HepG2 (cell line): ENCODE measurements around the gene NF2. TPM values are rescaled to one million over a fixed set of nuclear protein-coding genes. Genes with fewer than 3 reads are reported as not detected.

Experiments used
- ATAC-seq: fragments of 200-7000 bp; cut with Tn5 transposase; 3 replicates; pipeline ENCODE4 v1.9.1; 2020; ENCODE audit warnings: mild to moderate bottlenecking, moderate library complexity
- BruUV-seq: library from RNA; stranded (reverse); fragments of 400-500 nt; replicated peaks from 2 replicates; lab custom pipeline; 2021; lab: Mats Ljungman, UMichigan
- CTCF ChIA-PET: fragments of 300-600 bp; formaldehyde crosslinking; extraction: SDS; loops from one replicate; lab custom pipeline; 2021; ENCODE audit warnings: low total read pairs, inconsistent platforms, low intra/inter-chr PET ratio; lab: Yijun Ruan, JAX
- POLR2A ChIA-PET: fragments of 350-600 bp; sonication (Branson Sonifier 250); formaldehyde crosslinking; loops from one replicate; lab custom pipeline; 2020; ENCODE audit warnings: antibody characterized with exemption, inconsistent platforms; lab: Yijun Ruan, JAX
- DNase-seq: peaks from one replicate; pipeline ENCODE4 v3.0.0-alpha.2; 2015; ENCODE audit warnings: low spot score
- FAIRE-seq: peaks from 3 replicates; lab custom pipeline; 2011; peaks lifted over from hg19 to GRCh38; lab: Jason Lieb, UNC
- H2AFZ ChIP-seq: one replicate; pipeline ENCODE4 v1.6.1; 2011; ENCODE audit warnings: low read length, inconsistent platforms
- H3K27ac ChIP-seq: fragments of 300-600 bp; 3 replicates; pipeline ENCODE4 v1.8.0; 2011; ENCODE audit warnings: mixed run types, mild to moderate bottlenecking, mixed read lengths, low read length, inconsistent platforms; ENCODE audit not compliant: insufficient read depth; ENCODE audit errors: extremely low read length
- H3K27me3 ChIP-seq, 2 experiments: fragments of 200-600 bp in 1 of 2; 2 replicates in 1 of 2; 3 replicates in 1 of 2; pipeline versions ENCODE4 v1.6.0 to v1.8.0; 2011; ENCODE audit warnings: low read length in 2 of 2, mild to moderate bottlenecking in 2 of 2, moderate library complexity in 2 of 2, inconsistent platforms in 1 of 2; ENCODE audit not compliant: insufficient read depth in 2 of 2, control insufficient read depth in 1 of 2
- H3K36me3 ChIP-seq, 2 experiments: fragments of 200-600 bp in 1 of 2; replicated peaks in 1 of 2; 2 replicates in 1 of 2; 3 replicates in 1 of 2; pipeline versions ENCODE4 v1.5.1 to v1.8.0; 2011; ENCODE audit warnings: low read length in 2 of 2, inconsistent platforms in 1 of 2; ENCODE audit not compliant: insufficient read depth in 2 of 2, control insufficient read depth in 1 of 2
- H3K4me1 ChIP-seq: 2 replicates; pipeline ENCODE4 v1.5.1; 2012; ENCODE audit warnings: low read length, inconsistent platforms; ENCODE audit not compliant: insufficient read depth
- H3K4me2 ChIP-seq: 2 replicates; pipeline ENCODE4 v1.6.0; 2011; ENCODE audit warnings: low read depth, low read length, inconsistent platforms
- H3K4me3 ChIP-seq, 3 experiments: fragments of 200-600 bp in 1 of 3; sonication (generic), shearing (Covaris generic) in 1 of 3; replicated peaks in 1 of 3; 2 replicates each; pipeline ENCODE4 v1.5.1; 2011 to 2016; ENCODE audit warnings: low read length in 3 of 3, inconsistent platforms in 2 of 3, low read depth in 2 of 3, mild to moderate bottlenecking in 2 of 3, control low read depth in 1 of 3, mixed read lengths in 1 of 3; ENCODE audit not compliant: insufficient read depth in 1 of 3
- H3K79me2 ChIP-seq: one replicate; pipeline ENCODE4 v1.6.1; 2011; ENCODE audit warnings: low read length, inconsistent platforms; ENCODE audit not compliant: insufficient read depth
- H3K9ac ChIP-seq: 2 replicates; pipeline ENCODE4 v1.6.0; 2011; ENCODE audit warnings: mild to moderate bottlenecking, low read depth, low read length, inconsistent platforms; ENCODE audit not compliant: insufficient read depth
- H3K9me3 ChIP-seq: 2 replicates; pipeline ENCODE4 v1.5.1; 2012; ENCODE audit warnings: mild to moderate bottlenecking, low read length
- H4K20me1 ChIP-seq: 2 replicates; pipeline ENCODE4 v1.6.0; 2011; ENCODE audit warnings: inconsistent platforms, mild to moderate bottlenecking, low read length, moderate library complexity; ENCODE audit not compliant: insufficient read depth
- BORCS8-MEF2B ChIP-seq: sonication (generic); formaldehyde crosslinking; IDR thresholded peaks from 2 replicates; pipeline ENCODE4 v1.8.0; 2022; ENCODE audit warnings: mild to moderate bottlenecking, missing genetic modification reagents
- KDM5A ChIP-seq: fragments of 200-600 bp; sonication (generic); IDR thresholded peaks from 2 replicates; pipeline ENCODE4 v1.7.0; 2018; ENCODE audit warnings: antibody characterized with exemption, mild to moderate bottlenecking, low read length, borderline replicate concordance
- NCOA5 ChIP-seq: sonication (generic); formaldehyde crosslinking; IDR thresholded peaks from 2 replicates; pipeline ENCODE4 v1.4.0; 2020; ENCODE audit warnings: missing genetic modification reagents
- PLRG1 ChIP-seq: fragments of 450-650 bp; conservative IDR thresholded peaks from 2 replicates; pipeline ENCODE4 v1.6.1; 2016
- SIX4 ChIP-seq: sonication (generic); formaldehyde crosslinking; IDR thresholded peaks from 2 replicates; pipeline ENCODE4 v1.4.0; 2020; ENCODE audit warnings: missing genetic modification reagents
- TSC22D2 ChIP-seq: sonication (generic); formaldehyde crosslinking; IDR thresholded peaks from 2 replicates; pipeline ENCODE4 v1.5.1; 2020; ENCODE audit warnings: missing genetic modification reagents, mild to moderate bottlenecking, borderline replicate concordance
- ZNF547 ChIP-seq: sonication (generic); formaldehyde crosslinking; IDR thresholded peaks from 2 replicates; pipeline ENCODE4 v1.5.1; 2020; ENCODE audit warnings: mild to moderate bottlenecking, missing genetic modification reagents
- WGBS: methylation state at CpG from one replicate; pipeline ENCODE4 v1.1.6; 2017; ENCODE audit warnings: low lambda C conversion rate; 5-methylcytosine and 5-hydroxymethylcytosine counted together
- in situ Hi-C: cut with HindIII; loops from 2 replicates; pipeline ENCODE4 v1.10.0; 2017; ENCODE audit warnings: low pct_unique_long_range_greater_than_20kb; ENCODE audit not compliant: extremely low pct_ligation_motif_present
- intact Hi-C: fragments of 100-400 bp; cut with micrococcal nuclease; formaldehyde crosslinking; loops from one replicate; pipeline ENCODE4 v1.10.0; 2022; ENCODE audit not compliant: unreplicated experiment
- polyA plus RNA-seq, 8 experiments: library from polyadenylated mRNA; depleted of rRNA in 3 of 8; stranded (reverse) in 7 of 8; unstranded in 1 of 8; fragments of >200 nt; fragmentation: Illumina TruSeq in 4 of 8; extraction: Trizol in 4 of 8; gene quantifications; 2 replicates each; pipeline versions ENCODE4 v1.2.1 to v1.2.3, GENCODE V29; 2011 to 2016; ENCODE audit warnings: low read depth in 4 of 8, missing spikeins in 1 of 8, mixed read lengths in 1 of 8; ENCODE audit not compliant: insufficient read depth in 1 of 8
- total RNA-seq, 5 experiments: library from RNA; depleted of rRNA; stranded (reverse); fragments of >200 nt; fragmentation: Illumina TruSeq; extraction: Trizol; gene quantifications; 2 replicates each; pipeline ENCODE4 v1.2.3, GENCODE V29; 2016; ENCODE audit warnings: low read depth in 1 of 5
- TF ChIP-seq, protein P1 (sequence below), 2 experiments: sonication (generic) in 1 of 2; formaldehyde crosslinking in 1 of 2; IDR thresholded peaks; 2 replicates each; pipeline versions ENCODE4 v1.6.1 to v1.9.0; 2014 to 2022; ENCODE audit warnings: antibody characterized with exemption in 1 of 2, borderline replicate concordance in 1 of 2, inconsistent platforms in 1 of 2, low read depth in 1 of 2, missing genetic modification reagents in 1 of 2
- TF ChIP-seq, protein P2 (sequence below): sonication (generic); formaldehyde crosslinking; IDR thresholded peaks from 2 replicates; pipeline ENCODE4 v1.5.0; 2020; ENCODE audit warnings: mild to moderate bottlenecking, missing genetic modification reagents, borderline replicate concordance
- TF ChIP-seq, protein P3 (sequence below): sonication (generic); formaldehyde crosslinking; conservative IDR thresholded peaks from 2 replicates; pipeline ENCODE4 v1.4.0; 2020; ENCODE audit warnings: missing genetic modification reagents

NF2 gene
- total and polyA plus RNA-seq, 2 of the 13 experiments (the other 11 are each of a cell fraction or from before 2014, with no cell fraction given), result 9.3 to 33.3 TPM

DNA sequence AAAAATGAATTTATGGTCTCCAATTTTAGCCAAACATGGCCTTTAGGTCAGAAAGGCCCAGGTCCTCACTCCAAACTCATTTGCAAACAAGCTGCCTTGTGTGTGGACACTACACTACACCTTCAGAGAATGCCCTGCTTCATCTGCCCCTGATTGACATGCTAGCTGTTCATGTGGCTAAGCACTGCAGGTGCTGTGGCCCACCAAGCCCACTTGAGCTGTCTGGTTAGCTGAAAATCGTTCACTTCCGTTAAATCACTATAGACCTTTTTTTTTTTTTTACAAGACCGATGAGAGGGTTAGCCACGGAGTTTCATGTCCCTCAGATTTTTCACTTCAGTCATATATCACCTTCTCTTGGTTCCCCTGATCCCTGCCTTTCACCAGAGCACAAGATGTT is 39.3 kb downstream of the NF2 start:
- Histone ChIP-seq H3K36me3 (peaks cover 3 to 26% of the 10 kb centered on the region in 2 experiments; a peak in 3 of 5 replicates), H3K4me3 (no peak overlapping the region), H4K20me1 (no peaks in the 10 kb centered on the region), H3K27me3 (no peaks in the 10 kb centered on the region), H3K9me3 (no peaks in the 10 kb centered on the region), H3K4me2 (no peak overlapping the region), H3K79me2 (no peaks in the 10 kb centered on the region), H3K27ac (no peak overlapping the region), H2AFZ (no peak overlapping the region), H3K4me1 (no peaks in the 10 kb centered on the region), H3K9ac (no peak overlapping the region)
- DNase-seq, result no peak
- WGBS, result 89% methylated on average over 4 of the region's 4 CpGs
- intact Hi-C loops (no loop called here), in situ Hi-C loops (no loop called here)
- ChIA-PET CTCF (no interaction called here), POLR2A (no interaction called here)
- FAIRE-seq, result no peak
- no peak for ATAC-seq
- BruUV-seq, result no TSS peak
- no peak for TF ChIP-seq PLRG1
- TF ChIP-seq BORCS8-MEF2B (CRISPR knock-in tag), result no peak
- TF ChIP-seq, protein P1, sequence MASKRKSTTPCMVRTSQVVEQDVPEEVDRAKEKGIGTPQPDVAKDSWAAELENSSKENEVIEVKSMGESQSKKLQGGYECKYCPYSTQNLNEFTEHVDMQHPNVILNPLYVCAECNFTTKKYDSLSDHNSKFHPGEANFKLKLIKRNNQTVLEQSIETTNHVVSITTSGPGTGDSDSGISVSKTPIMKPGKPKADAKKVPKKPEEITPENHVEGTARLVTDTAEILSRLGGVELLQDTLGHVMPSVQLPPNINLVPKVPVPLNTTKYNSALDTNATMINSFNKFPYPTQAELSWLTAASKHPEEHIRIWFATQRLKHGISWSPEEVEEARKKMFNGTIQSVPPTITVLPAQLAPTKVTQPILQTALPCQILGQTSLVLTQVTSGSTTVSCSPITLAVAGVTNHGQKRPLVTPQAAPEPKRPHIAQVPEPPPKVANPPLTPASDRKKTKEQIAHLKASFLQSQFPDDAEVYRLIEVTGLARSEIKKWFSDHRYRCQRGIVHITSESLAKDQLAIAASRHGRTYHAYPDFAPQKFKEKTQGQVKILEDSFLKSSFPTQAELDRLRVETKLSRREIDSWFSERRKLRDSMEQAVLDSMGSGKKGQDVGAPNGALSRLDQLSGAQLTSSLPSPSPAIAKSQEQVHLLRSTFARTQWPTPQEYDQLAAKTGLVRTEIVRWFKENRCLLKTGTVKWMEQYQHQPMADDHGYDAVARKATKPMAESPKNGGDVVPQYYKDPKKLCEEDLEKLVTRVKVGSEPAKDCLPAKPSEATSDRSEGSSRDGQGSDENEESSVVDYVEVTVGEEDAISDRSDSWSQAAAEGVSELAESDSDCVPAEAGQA (IDR thresholded peaks at IDR 0.05; ENCODE audit: low read depth), result no peak
- TF ChIP-seq, protein P1 (CRISPR knock-in tag; IDR thresholded peaks at IDR 0.05; ENCODE audit: borderline replicate concordance), result no peak
- TF ChIP-seq, protein P2, sequence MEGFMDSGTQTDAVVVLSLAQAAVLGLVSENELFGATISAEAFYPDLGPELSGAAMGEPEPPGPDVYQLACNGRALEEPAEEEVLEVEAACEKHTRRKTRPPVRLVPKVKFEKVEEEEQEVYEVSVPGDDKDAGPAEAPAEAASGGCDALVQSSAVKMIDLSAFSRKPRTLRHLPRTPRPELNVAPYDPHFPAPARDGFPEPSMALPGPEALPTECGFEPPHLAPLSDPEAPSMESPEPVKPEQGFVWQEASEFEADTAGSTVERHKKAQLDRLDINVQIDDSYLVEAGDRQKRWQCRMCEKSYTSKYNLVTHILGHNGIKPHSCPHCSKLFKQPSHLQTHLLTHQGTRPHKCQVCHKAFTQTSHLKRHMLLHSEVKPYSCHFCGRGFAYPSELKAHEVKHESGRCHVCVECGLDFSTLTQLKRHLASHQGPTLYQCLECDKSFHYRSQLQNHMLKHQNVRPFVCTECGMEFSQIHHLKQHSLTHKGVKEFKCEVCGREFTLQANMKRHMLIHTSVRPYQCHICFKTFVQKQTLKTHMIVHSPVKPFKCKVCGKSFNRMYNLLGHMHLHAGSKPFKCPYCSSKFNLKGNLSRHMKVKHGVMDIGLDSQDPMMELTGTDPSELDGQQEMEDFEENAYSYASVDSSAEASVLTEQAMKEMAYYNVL (CRISPR knock-in tag), result no peak
- TF ChIP-seq, protein P3, sequence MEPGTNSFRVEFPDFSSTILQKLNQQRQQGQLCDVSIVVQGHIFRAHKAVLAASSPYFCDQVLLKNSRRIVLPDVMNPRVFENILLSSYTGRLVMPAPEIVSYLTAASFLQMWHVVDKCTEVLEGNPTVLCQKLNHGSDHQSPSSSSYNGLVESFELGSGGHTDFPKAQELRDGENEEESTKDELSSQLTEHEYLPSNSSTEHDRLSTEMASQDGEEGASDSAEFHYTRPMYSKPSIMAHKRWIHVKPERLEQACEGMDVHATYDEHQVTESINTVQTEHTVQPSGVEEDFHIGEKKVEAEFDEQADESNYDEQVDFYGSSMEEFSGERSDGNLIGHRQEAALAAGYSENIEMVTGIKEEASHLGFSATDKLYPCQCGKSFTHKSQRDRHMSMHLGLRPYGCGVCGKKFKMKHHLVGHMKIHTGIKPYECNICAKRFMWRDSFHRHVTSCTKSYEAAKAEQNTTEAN (CRISPR knock-in tag), result no peak
- no peak for TF ChIP-seq NCOA5 (CRISPR knock-in tag)
- TF ChIP-seq ZNF547 (CRISPR knock-in tag), result no peak
- TF ChIP-seq TSC22D2 (CRISPR knock-in tag), result no peak
- TF ChIP-seq KDM5A, result no peak
- no peak for TF ChIP-seq SIX4 (CRISPR knock-in tag)
